NCI-H748 (cell line): ENCODE results near the gene JPH3.

Experiments used
- DNase-seq: peaks from one replicate; lab custom pipeline; 2025; ENCODE audit not compliant: unreplicated experiment; lab: John Stamatoyannopoulos, UW

JPH3 gene

DNA sequence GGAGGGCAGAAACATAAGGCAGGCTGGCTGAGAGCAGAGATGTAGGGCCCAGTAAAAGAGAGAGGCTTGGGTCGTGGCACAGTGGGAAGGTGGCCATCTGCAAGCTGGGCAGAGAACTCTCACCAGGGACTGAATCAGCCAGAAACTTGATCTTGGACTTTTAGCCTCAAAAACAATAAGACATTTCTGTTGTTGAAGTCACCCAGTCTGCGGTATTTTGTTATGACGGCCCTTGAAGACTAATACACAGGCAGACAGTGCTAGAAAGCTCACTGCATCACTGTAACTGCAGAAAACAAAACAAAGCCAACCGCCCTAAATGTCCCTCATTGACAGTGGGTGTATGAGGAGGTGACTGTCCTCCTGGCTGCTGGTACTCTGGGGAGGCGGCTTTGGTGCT, 3.9 kb upstream of the JPH3 start:
- no peak for DNase-seq

DNA sequence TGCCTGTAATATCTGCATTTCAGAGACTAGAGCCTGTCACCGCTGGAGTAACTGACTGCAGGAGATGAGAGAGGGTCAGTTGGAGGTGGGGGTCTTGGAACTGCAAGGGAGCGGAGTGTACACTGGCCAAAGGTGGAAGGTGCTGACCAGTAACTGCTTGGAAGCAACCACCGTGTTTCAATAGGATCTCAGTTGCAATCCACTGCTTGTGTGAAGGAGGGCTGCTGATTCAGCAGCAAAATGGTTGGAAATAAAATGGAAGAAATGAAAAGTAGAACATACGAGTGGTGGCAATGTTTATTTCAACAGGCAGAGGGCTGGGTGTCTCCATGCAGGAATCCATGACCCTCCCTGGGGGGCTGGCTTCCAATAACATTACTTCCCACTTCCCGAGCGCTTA, 2.1 kb upstream of the JPH3 start:
- no peak for DNase-seq

DNA sequence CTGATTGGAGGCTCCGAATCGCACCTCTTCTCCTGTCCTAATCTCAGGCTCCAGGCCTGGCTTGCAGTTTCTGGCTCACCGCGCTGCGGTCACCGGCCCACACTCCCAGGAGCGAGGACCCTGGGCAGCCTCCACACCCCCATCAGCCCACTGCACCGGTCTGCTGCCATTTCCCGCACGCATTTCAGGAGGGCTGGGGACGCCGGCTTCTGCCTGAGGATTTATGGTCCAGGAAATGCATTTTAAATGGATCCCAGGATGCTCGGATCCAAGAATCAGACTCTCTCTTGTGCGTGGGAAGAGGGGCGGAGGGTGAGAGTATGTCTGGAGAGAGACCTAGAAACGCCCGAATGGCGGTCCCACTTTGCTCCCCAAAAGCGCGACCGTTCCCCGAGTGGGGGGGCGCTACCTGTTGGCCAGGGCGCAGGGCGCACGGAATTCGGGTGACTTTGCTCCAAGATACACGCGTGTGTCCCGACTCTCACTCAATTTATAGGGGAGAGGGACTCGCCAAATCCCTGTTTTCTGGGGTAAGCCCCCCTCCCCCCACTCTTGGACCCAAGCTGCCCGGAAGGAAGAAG, 817 bp upstream of the JPH3 start:
- DNase-seq = no peak

DNA sequence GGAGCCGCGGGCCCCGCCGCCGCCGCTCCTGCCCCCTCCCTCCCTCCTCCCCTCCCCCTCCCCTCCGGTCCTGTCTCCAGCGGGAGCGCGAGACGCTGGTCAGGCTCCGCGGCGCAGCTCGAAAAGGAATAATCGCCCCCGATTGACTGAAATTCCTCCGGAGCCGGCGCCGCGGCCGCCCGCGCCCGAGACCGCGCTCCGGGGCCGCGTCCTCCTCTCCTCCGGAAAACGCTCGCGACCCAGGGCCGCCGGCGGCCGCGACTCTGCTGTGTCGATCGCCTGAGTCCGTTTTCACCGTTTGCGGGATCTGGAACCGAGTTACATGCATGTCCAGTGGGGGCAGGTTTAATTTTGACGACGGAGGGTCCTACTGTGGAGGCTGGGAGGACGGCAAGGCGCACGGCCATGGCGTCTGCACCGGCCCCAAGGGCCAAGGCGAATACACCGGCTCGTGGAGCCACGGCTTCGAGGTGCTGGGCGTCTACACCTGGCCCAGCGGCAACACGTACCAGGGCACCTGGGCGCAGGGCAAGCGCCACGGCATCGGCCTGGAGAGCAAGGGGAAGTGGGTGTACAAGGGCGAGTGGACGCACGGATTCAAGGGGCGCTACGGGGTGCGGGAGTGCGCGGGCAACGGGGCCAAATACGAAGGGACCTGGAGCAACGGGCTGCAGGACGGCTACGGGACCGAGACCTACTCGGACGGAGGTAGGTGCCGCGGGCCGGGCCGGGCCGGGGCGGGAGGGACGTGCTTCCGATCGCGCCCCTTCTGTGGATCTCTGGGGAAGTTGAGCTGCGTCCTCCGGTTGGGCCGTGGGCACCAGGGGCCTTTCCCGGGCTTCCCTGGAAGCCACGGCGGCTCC, 744 bp downstream of the JPH3 start:
- peak; percentile 39 for DNase-seq

DNA sequence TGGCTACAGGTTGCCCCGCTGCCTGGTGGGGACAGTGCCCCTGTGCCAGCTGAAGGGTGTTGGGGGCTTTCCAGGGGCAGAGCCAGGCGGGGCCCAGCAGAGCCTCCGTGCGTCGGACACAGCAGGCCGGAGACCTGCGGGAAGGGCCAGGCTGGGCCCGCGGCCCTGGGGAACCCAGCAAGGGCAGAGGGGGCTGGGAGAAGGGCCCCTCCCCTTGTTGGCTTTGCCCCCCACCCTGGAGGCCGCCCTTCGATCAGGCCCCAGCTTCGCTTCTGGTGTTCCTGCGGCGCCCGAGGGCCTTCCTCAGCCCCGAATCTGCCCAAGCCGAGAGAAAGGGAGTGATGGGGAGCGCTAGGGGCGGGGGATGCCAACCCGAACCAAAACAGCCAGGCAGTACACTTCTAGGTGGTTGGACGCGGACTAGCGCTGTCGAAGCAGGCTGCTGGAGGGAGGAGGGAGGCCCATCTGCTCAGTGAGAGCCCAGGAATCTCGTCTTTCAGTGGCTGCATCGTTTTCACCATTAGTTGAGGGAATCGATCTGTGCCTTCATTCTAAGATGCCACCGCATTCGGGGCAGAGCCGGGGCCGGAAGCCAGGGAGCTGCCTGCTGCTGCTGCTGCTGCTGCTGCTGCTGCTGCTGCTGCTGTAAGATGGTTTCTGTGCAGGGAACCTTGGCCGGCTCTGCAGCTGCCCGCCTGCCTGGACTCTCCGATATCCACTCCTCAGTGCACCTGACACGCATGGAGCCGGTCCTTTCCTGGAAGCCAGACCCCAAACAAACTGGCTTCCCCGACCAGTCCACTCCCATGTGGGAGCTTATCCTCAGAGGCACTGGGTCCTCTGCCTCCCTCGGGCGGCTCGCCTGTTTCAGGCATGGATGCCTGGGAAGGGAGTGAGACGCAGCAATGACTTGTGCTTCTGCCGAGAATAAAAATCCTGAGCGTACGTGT, 1.7 kb downstream of the JPH3 start:
- peak; percentile 41 for DNase-seq

- DNase-seq = peak; percentile 57
Measured at GRCh38 chr16:87604634-87605111, 2.4 kb downstream of the JPH3 start.

- no peak for DNase-seq
Measured at GRCh38 chr16:87607223-87607622, 4.9 kb downstream of the JPH3 start.

GRCh38 chr16:87607871-87608270, 5.6 kb downstream of the JPH3 start:
- no peak for DNase-seq

DNA sequence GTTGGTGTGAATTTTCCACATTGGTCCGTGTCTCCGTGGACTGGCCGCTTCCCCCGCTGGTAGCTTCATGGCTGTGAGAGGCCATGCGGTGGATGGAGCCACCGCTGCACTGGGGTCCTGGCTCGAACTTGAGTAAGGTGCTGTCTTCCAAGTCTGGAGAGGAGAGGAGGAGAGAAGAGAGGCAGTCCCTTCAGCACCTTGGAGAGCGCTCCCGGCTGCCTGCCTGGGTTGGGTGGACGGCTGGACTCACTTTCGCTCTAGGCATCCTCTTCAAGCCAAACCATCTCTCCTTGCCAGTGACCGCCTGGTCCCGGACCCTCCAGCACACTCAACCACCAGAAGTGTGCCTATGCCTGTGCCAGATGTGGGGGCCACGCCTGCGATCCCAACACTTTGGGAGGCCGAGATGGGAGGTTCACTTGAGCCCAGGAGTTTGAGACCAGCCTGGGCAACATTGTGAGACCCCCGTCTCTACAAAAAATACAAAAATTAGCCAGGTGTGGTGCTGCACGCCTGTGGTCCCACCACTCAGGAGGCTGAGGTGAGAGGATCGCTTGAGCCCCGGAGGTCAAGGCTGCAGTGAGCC, 6.2 kb downstream of the JPH3 start:
- DNase-seq = no peak

DNA sequence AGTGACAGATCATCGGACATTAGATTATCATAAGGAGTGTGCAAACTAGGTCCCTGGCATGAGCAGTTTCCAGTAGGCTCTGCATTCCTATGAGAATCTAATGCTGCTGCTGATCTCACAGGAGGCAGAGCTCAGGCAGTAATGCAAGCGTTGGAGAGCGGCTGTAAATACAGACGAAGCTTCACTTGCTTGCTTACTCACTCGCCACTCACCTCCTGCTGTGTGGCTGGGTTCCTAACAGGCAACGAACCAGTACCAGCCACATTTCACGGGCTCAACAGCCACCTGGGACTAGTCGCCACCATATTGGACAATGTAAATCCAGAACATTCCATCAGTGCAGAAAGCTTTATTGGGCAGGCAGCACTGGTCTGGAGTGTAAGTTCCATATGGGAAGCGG, 7.7 kb downstream of the JPH3 start:
- DNase-seq = no peak

- no peak for DNase-seq
Measured at GRCh38 chr16:87611456-87611855, 9.1 kb downstream of the JPH3 start.

- no peak for DNase-seq
Measured at GRCh38 chr16:87613961-87614360, 11.7 kb downstream of the JPH3 start.

GRCh38 chr16:87615621-87616041, 13.3 kb downstream of the JPH3 start:
- no peak for DNase-seq

DNA sequence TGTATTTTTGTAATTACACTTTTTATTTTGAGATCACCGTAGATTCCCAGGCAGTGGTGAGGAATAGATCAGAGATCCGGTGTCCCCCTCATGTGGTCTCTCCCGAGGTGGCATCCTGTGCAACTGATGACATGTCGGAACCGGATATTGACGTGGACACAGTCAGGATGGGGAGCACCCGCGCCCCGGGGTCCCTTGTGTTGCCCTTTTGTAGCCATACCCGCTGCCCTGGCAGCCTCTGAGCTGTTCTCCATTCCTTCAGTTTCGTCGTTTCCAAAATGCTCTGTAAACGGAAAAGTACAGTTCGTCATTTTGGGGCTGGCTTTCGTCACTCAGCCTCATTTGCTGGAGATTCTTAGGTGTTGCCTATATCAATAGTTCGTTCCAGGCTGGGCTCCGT, 14.2 kb downstream of the JPH3 start:
- no peak for DNase-seq

- peak; percentile 2 for DNase-seq
Measured at GRCh38 chr16:87618216-87618615, 15.9 kb downstream of the JPH3 start.

DNA sequence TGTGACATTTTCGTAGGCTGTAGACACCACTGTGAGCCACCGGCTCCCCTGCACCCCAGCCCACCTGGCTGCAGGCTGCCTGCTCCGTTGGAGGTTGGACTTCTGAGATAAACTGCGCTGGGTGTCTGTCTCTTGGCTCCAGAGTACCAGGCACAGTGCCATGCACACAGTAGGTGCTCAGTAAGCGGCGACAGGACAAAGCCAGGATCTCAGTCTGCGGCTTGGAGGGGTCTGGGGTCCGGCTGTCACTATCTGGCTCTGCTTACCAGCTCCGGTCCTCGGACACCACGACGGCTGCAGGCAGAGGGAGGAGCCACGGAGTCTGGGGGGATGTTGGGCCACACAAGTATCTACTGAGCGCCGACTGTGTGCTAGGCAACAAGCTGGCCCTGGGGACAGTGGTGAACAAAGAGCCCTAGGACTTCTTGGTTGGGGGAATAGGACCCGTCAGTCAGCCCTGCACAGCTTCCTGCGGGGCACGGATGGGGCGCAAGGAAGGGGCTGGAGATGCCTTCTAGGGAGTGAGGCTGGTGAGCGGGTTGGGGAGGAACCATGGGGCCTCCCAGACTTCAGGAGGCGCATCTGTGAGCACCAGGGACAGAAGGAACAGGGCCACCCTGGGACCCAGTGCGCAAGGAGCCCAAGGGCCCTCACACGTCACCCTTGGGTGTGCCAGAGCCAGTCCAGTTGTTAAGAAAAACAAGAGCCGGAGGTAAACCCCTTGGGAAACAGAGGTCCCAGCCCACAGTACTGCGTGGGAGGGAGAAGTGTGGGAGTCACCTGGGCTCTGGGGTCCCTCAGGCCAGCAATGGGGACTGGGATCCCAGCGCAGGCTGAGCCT, 17.3 kb downstream of the JPH3 start:
- DNase-seq = no peak

GRCh38 chr16:87620201-87620495, 17.8 kb downstream of the JPH3 start:
- DNase-seq = no peak

DNA sequence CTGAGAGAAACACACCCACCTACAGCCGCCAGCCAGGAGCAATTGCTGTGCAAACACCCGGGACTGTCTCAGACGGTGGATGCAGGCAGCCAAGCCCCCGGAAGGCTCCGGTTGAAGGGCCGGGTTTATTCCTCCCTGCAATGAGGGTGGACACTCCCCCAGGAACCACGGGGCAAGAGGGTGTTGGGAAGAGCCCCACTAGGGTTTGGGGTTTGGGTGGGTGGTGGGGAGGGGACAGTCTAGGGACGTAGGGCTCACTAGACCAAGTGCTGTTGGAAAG, 19.2 kb downstream of the JPH3 start:
- no peak for DNase-seq

GRCh38 chr16:87621976-87622713, 19.8 kb downstream of the JPH3 start:
- DNase-seq = no peak

DNA sequence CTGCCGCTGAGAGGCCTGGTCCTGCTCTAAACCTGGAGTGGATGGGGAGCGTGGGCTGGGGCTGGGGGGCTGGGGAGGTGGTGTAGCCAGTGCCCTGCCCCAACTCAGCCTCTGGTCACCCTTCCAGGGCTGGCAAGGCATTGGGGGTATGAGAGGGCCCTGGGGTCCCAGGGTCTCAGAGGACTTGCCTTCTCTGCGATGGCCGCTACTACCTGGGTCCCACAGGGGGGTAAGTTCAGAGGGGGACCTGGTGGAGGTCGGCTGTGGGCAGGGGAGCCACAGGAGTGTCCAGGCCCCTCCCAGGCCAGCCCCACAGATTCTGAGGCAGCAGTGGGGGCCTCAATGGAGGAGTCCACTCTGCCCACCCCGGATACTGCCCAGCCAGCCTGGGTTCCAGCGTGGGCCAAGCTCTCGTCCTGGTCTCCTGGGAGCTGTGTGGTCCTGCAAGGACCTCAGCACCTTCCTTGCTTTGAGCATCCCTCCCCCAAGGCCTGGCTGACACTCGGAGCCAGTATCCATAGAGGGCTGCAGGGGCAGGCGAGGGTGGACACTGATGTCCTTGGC, 20.5 kb downstream of the JPH3 start:
- DNase-seq = no peak
